A549 (cell line): ENCODE results near the gene HOXB4.
A peak's percentile ranks its signal among the peaks of the same experiment; 100 is the strongest.

Experiments used
- CHD2 ChIP-seq: fragments of 150-350 bp; IDR thresholded peaks from 2 replicates; pipeline ENCODE4 v1.6.1; 2014; ENCODE audit warnings: low read length; ENCODE audit not compliant: partially characterized antibody
- ESRRA ChIP-seq: fragments of 150-350 bp; IDR thresholded peaks from 2 replicates; pipeline ENCODE4 v1.6.1; 2014; ENCODE audit warnings: mild to moderate bottlenecking, low read length, borderline replicate concordance
- KDM1A ChIP-seq: fragments of 200-600 bp; sonication (generic); IDR thresholded peaks from 2 replicates; pipeline ENCODE4 v1.6.1; 2016; ENCODE audit warnings: low read depth, mild to moderate bottlenecking
- MYC ChIP-seq: IDR thresholded peaks from 2 replicates; pipeline ENCODE4 v1.6.1; 2012; ENCODE audit warnings: mild to moderate bottlenecking, inconsistent platforms, low read length, improper control_type of control experiment, borderline replicate concordance
- POLR2A ChIP-seq: IDR thresholded peaks from 2 replicates; pipeline ENCODE4 v1.6.1; 2012; ENCODE audit warnings: mild to moderate bottlenecking, low read length
- RAD21 ChIP-seq, 2 experiments: fragments of >200 bp in 1 of 2; sonication (Bioruptor Twin) in 1 of 2; formaldehyde crosslinking in 1 of 2; IDR thresholded peaks in 1 of 2; conservative IDR thresholded peaks in 1 of 2; 2 replicates in 1 of 2; 3 replicates in 1 of 2; pipeline ENCODE4 v1.6.1; 2012 to 2018; ENCODE audit warnings: inconsistent platforms in 1 of 2
- RCOR1 ChIP-seq: fragments of 150-350 bp; IDR thresholded peaks from 2 replicates; pipeline ENCODE4 v1.6.1; 2014; ENCODE audit warnings: antibody characterized with exemption, low read length, low read depth
- SREBF2 ChIP-seq: fragments of 450-650 bp; IDR thresholded peaks from 2 replicates; pipeline ENCODE4 v1.6.1; 2014; ENCODE audit warnings: mild to moderate bottlenecking, moderate library complexity
- ZSCAN20 ChIP-seq: fragments of 250-450 bp; sonication (Bioruptor Pico); IDR thresholded peaks from 2 replicates; pipeline ENCODE4 v1.8.0; 2022; ENCODE audit warnings: mild to moderate bottlenecking, moderate library complexity
- TF ChIP-seq, protein P1 (sequence below): IDR thresholded peaks from 2 replicates; pipeline ENCODE4 v1.6.1; 2012; ENCODE audit warnings: low read depth, borderline replicate concordance
- TF ChIP-seq, protein P2 (sequence below): fragments of >200 bp; sonication (Bioruptor Twin); formaldehyde crosslinking; IDR thresholded peaks from 3 replicates; pipeline ENCODE4 v1.5.1; 2016
- TF ChIP-seq, protein P3 (sequence below): fragments of >200 bp; sonication (Bioruptor Twin); formaldehyde crosslinking; IDR thresholded peaks from 3 replicates; pipeline ENCODE4 v1.6.1; 2016

DNA sequence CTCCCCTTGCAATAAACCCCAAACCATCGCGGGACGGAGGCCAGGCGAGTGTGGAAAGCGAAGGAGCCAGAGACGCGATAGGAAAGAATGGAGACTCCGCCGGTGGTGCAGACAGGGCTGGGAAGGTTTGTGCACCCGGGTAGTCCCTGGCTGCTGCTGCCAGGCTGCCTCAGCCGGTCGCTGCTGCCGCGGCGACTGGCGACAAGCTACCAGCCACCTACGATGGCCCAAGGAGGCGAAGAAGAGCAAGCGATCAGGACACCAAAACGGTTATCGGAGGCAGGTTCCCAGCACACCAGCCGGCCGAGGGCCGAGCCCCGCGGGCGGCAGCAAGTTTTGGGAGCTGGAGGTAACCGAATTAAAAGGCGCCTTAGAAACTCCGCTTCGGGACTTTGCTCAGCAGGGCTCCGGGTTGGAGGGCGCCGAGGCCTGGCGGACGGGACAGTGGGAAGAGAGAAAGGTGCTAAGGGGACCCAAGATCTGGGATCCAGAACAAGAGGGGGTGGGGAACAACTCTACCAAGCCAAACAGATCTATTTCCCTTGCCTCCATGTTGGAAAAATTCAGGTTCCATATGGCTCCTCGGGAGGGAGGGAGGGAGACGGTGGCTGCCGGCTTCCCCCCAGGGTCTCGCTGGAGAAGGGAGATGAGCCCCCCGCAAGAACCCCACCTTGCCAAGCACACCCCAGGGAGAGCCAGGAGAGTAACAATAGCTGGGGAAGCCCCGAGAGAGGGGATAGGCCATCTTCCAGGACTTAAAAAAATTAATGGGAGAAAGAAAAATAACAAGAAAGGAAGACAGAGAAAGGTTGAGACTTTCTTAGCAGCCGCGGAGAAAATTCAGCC, 23.5 kb downstream of the HOXB4 start:
- TF ChIP-seq RAD21 (conservative IDR thresholded peaks at IDR 0.05 in 1 of 2, IDR thresholded peaks at IDR 0.05 in 1 of 2) = no peak
- TF ChIP-seq, protein P1, sequence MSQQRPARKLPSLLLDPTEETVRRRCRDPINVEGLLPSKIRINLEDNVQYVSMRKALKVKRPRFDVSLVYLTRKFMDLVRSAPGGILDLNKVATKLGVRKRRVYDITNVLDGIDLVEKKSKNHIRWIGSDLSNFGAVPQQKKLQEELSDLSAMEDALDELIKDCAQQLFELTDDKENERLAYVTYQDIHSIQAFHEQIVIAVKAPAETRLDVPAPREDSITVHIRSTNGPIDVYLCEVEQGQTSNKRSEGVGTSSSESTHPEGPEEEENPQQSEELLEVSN = no peak
- no peak for TF ChIP-seq ZSCAN20 (CRISPR knock-in tag)
- no peak for TF ChIP-seq SREBF2
- no peak for TF ChIP-seq MYC
- TF ChIP-seq RCOR1 = no peak
- TF ChIP-seq, protein P2, sequence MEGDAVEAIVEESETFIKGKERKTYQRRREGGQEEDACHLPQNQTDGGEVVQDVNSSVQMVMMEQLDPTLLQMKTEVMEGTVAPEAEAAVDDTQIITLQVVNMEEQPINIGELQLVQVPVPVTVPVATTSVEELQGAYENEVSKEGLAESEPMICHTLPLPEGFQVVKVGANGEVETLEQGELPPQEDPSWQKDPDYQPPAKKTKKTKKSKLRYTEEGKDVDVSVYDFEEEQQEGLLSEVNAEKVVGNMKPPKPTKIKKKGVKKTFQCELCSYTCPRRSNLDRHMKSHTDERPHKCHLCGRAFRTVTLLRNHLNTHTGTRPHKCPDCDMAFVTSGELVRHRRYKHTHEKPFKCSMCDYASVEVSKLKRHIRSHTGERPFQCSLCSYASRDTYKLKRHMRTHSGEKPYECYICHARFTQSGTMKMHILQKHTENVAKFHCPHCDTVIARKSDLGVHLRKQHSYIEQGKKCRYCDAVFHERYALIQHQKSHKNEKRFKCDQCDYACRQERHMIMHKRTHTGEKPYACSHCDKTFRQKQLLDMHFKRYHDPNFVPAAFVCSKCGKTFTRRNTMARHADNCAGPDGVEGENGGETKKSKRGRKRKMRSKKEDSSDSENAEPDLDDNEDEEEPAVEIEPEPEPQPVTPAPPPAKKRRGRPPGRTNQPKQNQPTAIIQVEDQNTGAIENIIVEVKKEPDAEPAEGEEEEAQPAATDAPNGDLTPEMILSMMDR = no peak
- TF ChIP-seq, protein P3, sequence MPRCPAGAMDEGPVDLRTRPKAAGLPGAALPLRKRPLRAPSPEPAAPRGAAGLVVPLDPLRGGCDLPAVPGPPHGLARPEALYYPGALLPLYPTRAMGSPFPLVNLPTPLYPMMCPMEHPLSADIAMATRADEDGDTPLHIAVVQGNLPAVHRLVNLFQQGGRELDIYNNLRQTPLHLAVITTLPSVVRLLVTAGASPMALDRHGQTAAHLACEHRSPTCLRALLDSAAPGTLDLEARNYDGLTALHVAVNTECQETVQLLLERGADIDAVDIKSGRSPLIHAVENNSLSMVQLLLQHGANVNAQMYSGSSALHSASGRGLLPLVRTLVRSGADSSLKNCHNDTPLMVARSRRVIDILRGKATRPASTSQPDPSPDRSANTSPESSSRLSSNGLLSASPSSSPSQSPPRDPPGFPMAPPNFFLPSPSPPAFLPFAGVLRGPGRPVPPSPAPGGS = no peak
- peak; percentile 41 for TF ChIP-seq POLR2A
- TF ChIP-seq CHD2 = no peak
- no peak for TF ChIP-seq KDM1A
- TF ChIP-seq ESRRA = no peak
